Panc1 (cell line): ENCODE measurements around the gene SCG2. TPM values are rescaled to one million over a fixed set of nuclear protein-coding genes. Genes with fewer than 3 reads are reported as not detected.

Source experiments
- ATAC-seq: fragments of 200-7000 bp; cut with Tn5 transposase; 2 replicates; pipeline ENCODE4 v1.9.1; 2020; ENCODE audit warnings: mild to moderate bottlenecking, moderate library complexity
- BruUV-seq: library from RNA; stranded (reverse); fragments of 400-500 nt; replicated peaks from 2 replicates; lab custom pipeline; 2021; lab: Mats Ljungman, UMichigan
- CTCF ChIA-PET: fragments of 300-600 bp; sonication (Branson Sonifier 250); formaldehyde crosslinking; loops from one replicate; lab custom pipeline; 2022; ENCODE audit warnings: antibody characterized with exemption; lab: Charles Lee
- POLR2A ChIA-PET: fragments of 300-600 bp; sonication (Branson Sonifier 250); formaldehyde crosslinking; loops from one replicate; lab custom pipeline; 2022; ENCODE audit warnings: antibody characterized with exemption; lab: Charles Lee
- DNase-seq: peaks from one replicate; pipeline ENCODE4 v3.0.0-alpha.2; 2010; ENCODE audit warnings: low read depth, low spot score
- H3K27ac ChIP-seq: 2 replicates; pipeline ENCODE4 v1.5.1; 2011; ENCODE audit warnings: mild to moderate bottlenecking, low read length, inconsistent platforms
- H3K27me3 ChIP-seq: fragments of 200-500 bp; sonication (Bioruptor generic); 2 replicates; pipeline ENCODE4 v1.6.0; 2014; ENCODE audit warnings: low read length, inconsistent platforms; ENCODE audit not compliant: control insufficient read depth, insufficient read depth
- H3K36me3 ChIP-seq: fragments of 200-500 bp; sonication (Bioruptor generic); 2 replicates; pipeline ENCODE4 v1.5.1; 2014; ENCODE audit warnings: inconsistent platforms, mild to moderate bottlenecking, low read length, moderate library complexity; ENCODE audit not compliant: control insufficient read depth, insufficient read depth
- H3K4me1 ChIP-seq: 2 replicates; pipeline ENCODE4 v1.5.1; 2011; ENCODE audit warnings: inconsistent platforms, mild to moderate bottlenecking, low read length, moderate library complexity; ENCODE audit not compliant: control insufficient read depth, insufficient read depth
- H3K4me3 ChIP-seq, 2 experiments: 2 replicates each; pipeline ENCODE4 v1.5.1; 2011 to 2012; ENCODE audit warnings: low read depth in 2 of 2, low read length in 2 of 2, mild to moderate bottlenecking in 2 of 2, inconsistent platforms in 1 of 2, moderate library complexity in 1 of 2
- H3K9me3 ChIP-seq: fragments of 200-500 bp; sonication (Bioruptor generic); 2 replicates; pipeline ENCODE4 v1.5.1; 2014; ENCODE audit warnings: low read depth, mild to moderate bottlenecking, inconsistent platforms, low read length, moderate library complexity; ENCODE audit not compliant: control insufficient read depth, insufficient read depth
- CTCF ChIP-seq: fragments of 450-650 bp; IDR thresholded peaks from 2 replicates; pipeline ENCODE4 v1.5.1; 2017; ENCODE audit warnings: mild to moderate bottlenecking
- POLR2AphosphoS5 ChIP-seq: IDR thresholded peaks from 2 replicates; pipeline ENCODE4 v1.6.1; 2012; ENCODE audit warnings: mild to moderate bottlenecking, low read depth, low read length, moderate library complexity
- REST ChIP-seq, 2 experiments: IDR thresholded peaks; 2 replicates each; pipeline ENCODE4 v1.6.1; 2011 to 2012; ENCODE audit warnings: low read depth in 2 of 2, control low read depth in 1 of 2, low read length in 1 of 2, mild to moderate bottlenecking in 1 of 2, moderate library complexity in 1 of 2; ENCODE audit not compliant: insufficient read depth in 1 of 2
- SIN3A ChIP-seq: IDR thresholded peaks from 2 replicates; pipeline ENCODE4 v1.6.1; 2012; ENCODE audit warnings: low read depth, mild to moderate bottlenecking, low read length, moderate library complexity, borderline replicate concordance; ENCODE audit not compliant: insufficient read depth
- TCF7L2 ChIP-seq: IDR thresholded peaks from 2 replicates; pipeline ENCODE4 v1.6.1; 2011; ENCODE audit warnings: mild to moderate bottlenecking, low read depth, low read length, inconsistent platforms
- in situ Hi-C: cut with HindIII; loops from 2 replicates; pipeline ENCODE4 v1.10.0; 2016; ENCODE audit warnings: low sequenced_read_pairs, low pct_unique_long_range_greater_than_20kb
- intact Hi-C: fragments of 100-400 bp; cut with micrococcal nuclease; formaldehyde crosslinking; loops from one replicate; pipeline ENCODE4 v1.10.0; 2022; ENCODE audit not compliant: unreplicated experiment
- total RNA-seq: library from RNA; stranded (reverse); gene quantifications from one replicate; pipeline ENCODE4 v1.2.1, GENCODE V29; 2021; ENCODE audit not compliant: unreplicated experiment

Gene SCG2
- total RNA-seq, 1 experiment from 2014 or later = 1.7 TPM

GRCh38 chr2:223566396-223566795 is 35.8 kb downstream of the SCG2 start:
- POLR2A ChIA-PET = no interaction called here

GRCh38 chr2:223563462-223563861 is 38.7 kb downstream of the SCG2 start:
- ChIA-PET CTCF (no interaction called here), POLR2A (no interaction called here)
- intact Hi-C loops = no loop called here
- TF ChIP-seq CTCF (peak; percentile 8; the same call in 1 of the 2 replicates), TCF7L2 (no peak), SIN3A (no peak), REST (IDR thresholded peaks at IDR 0.05; ENCODE audit: insufficient read depth in 1 of 2, low read depth in 2 of 2, low read length in 1 of 2) (no peak), POLR2AphosphoS5 (peak; percentile 51; the same call in 1 of the 2 replicates)
- H3K4me3 ChIP-seq = no peak overlapping the region
- BruUV-seq = no TSS peak
- peaks cover 20% of the 10 kb centered on the region for H3K4me1 ChIP-seq
- H3K36me3 ChIP-seq = no peaks in the 10 kb centered on the region
- ATAC-seq = peak; percentile 98
- no peaks in the 10 kb centered on the region for H3K9me3 ChIP-seq
- in situ Hi-C loops = no loop called here
- peak overlapping the region; percentile 87 for H3K27ac ChIP-seq
- DNase-seq = peak; percentile 78
- no peaks in the 10 kb centered on the region for H3K27me3 ChIP-seq

More at GRCh38 chr2:223566396-223566795, 35.8 kb downstream of the SCG2 start:
- no peak overlapping the region for H3K4me3 ChIP-seq
- CTCF ChIA-PET = no interaction called here
- in situ Hi-C loops (no loop called here), intact Hi-C loops (no loop called here)
- no peak for TF ChIP-seq TCF7L2
- no peak for TF ChIP-seq CTCF
- TF ChIP-seq POLR2AphosphoS5 = no peak
- TF ChIP-seq REST (IDR thresholded peaks at IDR 0.05; ENCODE audit: insufficient read depth in 1 of 2, low read depth in 2 of 2, low read length in 1 of 2) = no peak
- H3K4me1 ChIP-seq = peaks cover 15% of the 10 kb centered on the region
- DNase-seq (no peak), ATAC-seq (no peak)
- no peaks in the 10 kb centered on the region for H3K27me3 ChIP-seq
- H3K9me3 ChIP-seq = no peaks in the 10 kb centered on the region
- BruUV-seq = no TSS peak
- H3K36me3 ChIP-seq = no peaks in the 10 kb centered on the region
- peak overlapping the region; percentile 8; the same call in 1 of the 2 replicates for H3K27ac ChIP-seq
